Measurements from ENCODE around the gene EP400. TPM values are rescaled to one million over a fixed set of nuclear protein-coding genes. Genes with fewer than 3 reads are reported as not detected.

The EP400 gene
- total and polyA plus RNA-seq, 2 of the 4 experiments (the other 2 are of a cell fraction), result 4.3 to 11.4 TPM

- CTCF ChIA-PET, result no interaction called here
- 85% methylated on average over 6 of the region's 14 CpGs; no CpG with 5 or more reads in 1 of the 2 experiments for WGBS, 2 experiments (ENCODE audit: extremely low coverage in 2 of 2, insufficient read length in 1 of 2)
- no peak overlapping the region for H3K56ac ChIP-seq (ENCODE audit: extremely low read depth, insufficient read depth, low read length)
- no peak overlapping the region for H4K91ac ChIP-seq (ENCODE audit: insufficient read depth, low read depth, low read length)
- TF ChIP-seq RAD21 (IDR thresholded peaks at IDR 0.05; ENCODE audit: low read length) (no peak), SMC3 (IDR thresholded peaks at IDR 0.05; ENCODE audit: low read depth, low read length) (no peak), CHD1 (IDR thresholded peaks at IDR 0.05; ENCODE audit: low read depth, low read length) (no peak)
- ATAC-seq (ENCODE audit: low read depth) (no peak), DNase-seq (no peak)
- H3K18ac ChIP-seq (ENCODE audit: low read depth, low read length), result no peak overlapping the region
- no peak overlapping the region for H3K4me3 ChIP-seq (ENCODE audit: insufficient read depth, low read depth, low read length)
- H3K4me2 ChIP-seq (ENCODE audit: low read depth, low read length), result no peak overlapping the region
- no peak overlapping the region for H2BK15ac ChIP-seq (ENCODE audit: low read depth, low read length)
- H3K4ac ChIP-seq (ENCODE audit: low read depth, low read length), result no peak overlapping the region
- no peak overlapping the region for H3K9ac ChIP-seq (ENCODE audit: low read depth, low read length)
- H4K5ac ChIP-seq (ENCODE audit: low read depth, low read length), result no peak overlapping the region
- no peak overlapping the region for H2AK9ac ChIP-seq (replicated peaks; ENCODE audit: low read depth, low read length, poor library complexity)
- dilution Hi-C loops (cut with HindIII; ENCODE audit: low sequenced_read_pairs, unreplicated experiment), result no loop called here
- no peak overlapping the region for H4K8ac ChIP-seq (ENCODE audit: low read depth in 2 of 2, low read length in 2 of 2)
- H2AFZ ChIP-seq (replicated peaks; ENCODE audit: low read length, poor library complexity), result no peak overlapping the region
- intact Hi-C loops (cut with micrococcal nuclease), result no loop called here
- H3K23ac ChIP-seq (ENCODE audit: low read depth, low read length), result no peak overlapping the region
- H3K36me3 ChIP-seq (ENCODE audit: control insufficient read depth, insufficient read depth, low read length), result peaks cover 48% of the 10 kb centered on the region
- in situ Hi-C loops (cut with MboI; ENCODE audit: low sequenced_read_pairs), result no loop called here
- no peak overlapping the region for H2BK20ac ChIP-seq (ENCODE audit: low read depth, low read length)
- BruUV-seq (replicated peaks), result no TSS peak
- H2BK120ac ChIP-seq (ENCODE audit: low read depth, low read length), result no peak overlapping the region
- H3K4me1 ChIP-seq (ENCODE audit: control insufficient read depth, insufficient read depth, low read length), result peaks cover 7% of the 10 kb centered on the region
- H3K27ac ChIP-seq (ENCODE audit: insufficient read depth, low read length), result no peak overlapping the region
- no peak overlapping the region for H3K14ac ChIP-seq (replicated peaks; ENCODE audit: low read depth, low read length)
- H2AK5ac ChIP-seq (ENCODE audit: low read depth, low read length), result no peak overlapping the region
- peaks cover 4% of the 10 kb centered on the region; the same call in 1 of the 2 replicates for H3K9me1 ChIP-seq (ENCODE audit: insufficient read depth, low read length)
- H3K9me3 ChIP-seq (ENCODE audit: control insufficient read depth, insufficient read depth, low read length), result no peaks in the 10 kb centered on the region
- H2BK5ac ChIP-seq (ENCODE audit: low read depth, low read length, poor library complexity, severe bottlenecking), result no peak overlapping the region
- no peaks in the 10 kb centered on the region for H3K27me3 ChIP-seq (ENCODE audit: control insufficient read depth, insufficient read depth, low read length)
- peaks cover 4% of the 10 kb centered on the region; the same call in 1 of the 2 replicates for H4K20me1 ChIP-seq (ENCODE audit: insufficient read depth, low read length)
- POLR2A ChIA-PET (ENCODE audit: unreplicated experiment), result no interaction called here
- peaks cover 0 to 11% of the 10 kb centered on the region in 2 experiments; a peak in 2 of 4 replicates for H3K79me1 ChIP-seq (ENCODE audit: low read depth in 1 of 2, low read length in 2 of 2)
These were observed 124.5 kb downstream of the EP400 start for GRCh38 chr12:132074216-132074615.
